GM20000 (cell line): Measurements from ENCODE around the gene CDK5.
"Not testable (repeated sequence)": the region's sequence is repeated elsewhere in the genome, so short reads cannot be mapped to it uniquely, and the experiment has no call there.

ENCODE experiments used
- DNase-seq: peaks from one replicate; pipeline ENCODE4 v3.0.0; 2012; ENCODE audit warnings: low spot score
- TF ChIP-seq, protein P1 (sequence below): IDR thresholded peaks from 2 replicates; pipeline ENCODE4 v1.5.1; 2012; ENCODE audit warnings: mild to moderate bottlenecking, control low read depth; ENCODE audit errors: extremely low read depth, missing control alignments

CDK5 gene

DNA sequence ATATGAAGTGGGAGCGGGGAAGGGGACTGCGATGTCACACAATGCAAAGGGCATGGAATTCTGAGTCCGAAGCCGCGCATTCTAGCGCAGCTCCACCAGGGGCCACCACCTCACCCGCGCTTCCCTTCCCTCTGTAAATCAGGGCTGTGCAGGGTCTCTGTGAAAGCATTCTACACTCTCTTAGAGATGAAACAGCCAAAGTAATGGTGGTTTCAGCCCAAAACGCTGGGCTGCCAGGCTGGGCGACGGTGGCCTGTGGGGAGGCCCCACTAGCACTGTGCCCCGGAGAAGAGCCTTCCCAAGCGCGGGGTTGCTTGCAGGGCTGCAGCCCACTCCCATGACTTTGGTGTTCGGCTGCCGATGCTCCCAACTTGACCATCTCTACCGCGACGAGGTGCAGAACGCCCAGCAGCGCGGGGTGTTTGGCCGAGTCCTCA is 44.8 kb downstream of the CDK5 start:
- peak; percentile 68 for DNase-seq
- TF ChIP-seq, protein P1, sequence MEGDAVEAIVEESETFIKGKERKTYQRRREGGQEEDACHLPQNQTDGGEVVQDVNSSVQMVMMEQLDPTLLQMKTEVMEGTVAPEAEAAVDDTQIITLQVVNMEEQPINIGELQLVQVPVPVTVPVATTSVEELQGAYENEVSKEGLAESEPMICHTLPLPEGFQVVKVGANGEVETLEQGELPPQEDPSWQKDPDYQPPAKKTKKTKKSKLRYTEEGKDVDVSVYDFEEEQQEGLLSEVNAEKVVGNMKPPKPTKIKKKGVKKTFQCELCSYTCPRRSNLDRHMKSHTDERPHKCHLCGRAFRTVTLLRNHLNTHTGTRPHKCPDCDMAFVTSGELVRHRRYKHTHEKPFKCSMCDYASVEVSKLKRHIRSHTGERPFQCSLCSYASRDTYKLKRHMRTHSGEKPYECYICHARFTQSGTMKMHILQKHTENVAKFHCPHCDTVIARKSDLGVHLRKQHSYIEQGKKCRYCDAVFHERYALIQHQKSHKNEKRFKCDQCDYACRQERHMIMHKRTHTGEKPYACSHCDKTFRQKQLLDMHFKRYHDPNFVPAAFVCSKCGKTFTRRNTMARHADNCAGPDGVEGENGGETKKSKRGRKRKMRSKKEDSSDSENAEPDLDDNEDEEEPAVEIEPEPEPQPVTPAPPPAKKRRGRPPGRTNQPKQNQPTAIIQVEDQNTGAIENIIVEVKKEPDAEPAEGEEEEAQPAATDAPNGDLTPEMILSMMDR = peak; percentile 41

DNA sequence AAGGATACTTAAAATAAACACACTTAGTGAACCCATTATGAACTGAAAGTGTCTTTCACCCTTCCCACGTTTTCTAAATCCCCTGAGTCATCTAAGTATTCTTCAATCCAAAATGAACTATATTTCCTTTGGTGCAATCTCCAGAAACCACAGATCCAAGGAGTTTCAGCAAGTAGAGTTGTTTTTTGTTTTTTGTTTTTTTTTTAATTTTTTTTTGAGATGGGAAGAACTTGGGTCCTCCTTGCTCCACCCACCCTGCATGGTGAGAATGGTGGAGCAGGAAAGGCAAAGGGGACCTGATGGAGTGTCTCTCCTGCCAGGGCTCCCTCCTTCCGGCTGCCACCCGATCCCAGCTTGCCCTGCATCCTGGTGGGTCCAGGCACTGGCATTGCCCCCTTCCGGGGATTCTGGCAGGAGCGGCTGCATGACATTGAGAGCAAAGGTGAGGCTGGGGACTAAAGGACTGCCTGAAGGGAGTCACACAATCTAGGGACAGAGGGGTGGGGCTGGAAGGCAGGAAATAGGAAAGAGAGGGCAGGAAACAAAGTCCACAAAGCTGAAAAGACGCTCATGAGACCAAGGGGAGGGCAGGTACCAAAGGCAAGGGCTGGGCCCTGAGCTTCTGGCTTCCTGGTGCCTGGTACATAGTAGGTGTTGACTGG is 45.5 kb downstream of the CDK5 start:
- no peak for DNase-seq
- TF ChIP-seq, protein P1 = no peak

DNA sequence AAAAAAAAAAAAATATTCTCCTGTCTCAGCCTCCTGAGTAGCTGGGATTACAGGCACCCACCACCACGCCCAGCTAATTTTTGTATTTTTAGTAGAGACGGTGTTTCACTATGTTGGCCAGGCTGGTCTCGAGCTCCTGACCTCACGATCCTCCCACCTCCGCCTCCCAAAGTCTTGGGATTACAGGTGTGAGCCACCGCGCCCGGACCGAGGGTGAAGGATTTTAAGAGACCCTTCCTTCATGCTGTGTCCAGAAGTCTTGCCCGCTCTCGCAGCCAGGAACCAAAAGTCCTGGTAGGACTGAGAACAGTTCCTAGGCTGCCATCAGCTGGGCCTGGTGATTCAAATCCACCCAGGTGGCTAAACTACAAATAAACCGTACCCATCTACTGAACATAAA is 46.1 kb downstream of the CDK5 start:
- not testable (repeated sequence) for DNase-seq

DNA sequence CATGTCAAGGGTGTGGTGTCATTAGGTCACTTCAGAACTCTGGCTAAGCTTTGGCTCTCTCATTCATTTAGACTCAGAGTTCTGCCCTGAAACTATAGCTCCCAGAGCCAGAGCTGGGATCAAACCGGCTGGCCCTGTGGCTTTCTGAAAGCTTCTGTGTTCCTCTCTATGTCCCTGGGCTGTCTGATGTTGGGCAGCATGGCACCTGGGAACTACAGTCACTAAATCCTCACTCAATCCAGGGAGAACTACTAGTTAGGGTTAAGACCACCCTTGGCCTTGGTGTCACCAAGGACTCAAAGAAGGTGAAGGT is 46.6 kb downstream of the CDK5 start:
- DNase-seq = no peak
- TF ChIP-seq, protein P1 = no peak

DNA sequence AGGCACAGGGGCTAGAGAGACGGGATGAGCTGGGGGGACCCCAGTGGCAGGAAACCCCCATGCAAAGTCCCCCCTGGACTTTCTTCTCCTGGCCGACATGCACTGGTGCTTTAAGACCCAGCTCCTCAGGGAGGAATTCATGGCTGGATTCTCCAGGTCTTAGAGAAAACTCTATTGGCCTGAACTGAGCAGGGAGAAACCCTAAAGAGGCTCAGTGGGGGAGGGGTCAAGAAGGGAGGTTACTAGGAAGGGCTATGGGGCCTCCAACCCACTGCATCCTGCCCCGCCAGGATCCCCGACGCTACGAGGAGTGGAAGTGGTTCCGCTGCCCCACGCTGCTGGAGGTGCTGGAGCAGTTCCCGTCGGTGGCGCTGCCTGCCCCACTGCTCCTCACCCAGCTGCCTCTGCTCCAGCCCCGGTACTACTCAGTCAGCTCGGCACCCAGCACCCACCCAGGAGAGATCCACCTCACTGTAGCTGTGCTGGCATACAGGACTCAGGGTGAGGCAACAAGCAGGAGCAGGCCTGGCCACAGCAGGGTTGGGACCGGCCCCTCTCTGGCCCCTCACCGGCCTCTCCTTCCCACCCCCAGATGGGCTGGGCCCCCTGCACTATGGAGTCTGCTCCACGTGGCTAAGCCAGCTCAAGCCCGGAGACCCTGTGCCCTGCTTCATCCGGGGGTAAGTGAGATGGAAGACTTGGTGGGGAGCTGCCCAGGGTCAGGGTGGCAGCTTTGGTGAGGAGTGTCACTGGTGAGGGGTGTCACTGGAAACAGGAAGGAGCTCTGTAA is 47.2 kb downstream of the CDK5 start:
- DNase-seq = no peak

DNA sequence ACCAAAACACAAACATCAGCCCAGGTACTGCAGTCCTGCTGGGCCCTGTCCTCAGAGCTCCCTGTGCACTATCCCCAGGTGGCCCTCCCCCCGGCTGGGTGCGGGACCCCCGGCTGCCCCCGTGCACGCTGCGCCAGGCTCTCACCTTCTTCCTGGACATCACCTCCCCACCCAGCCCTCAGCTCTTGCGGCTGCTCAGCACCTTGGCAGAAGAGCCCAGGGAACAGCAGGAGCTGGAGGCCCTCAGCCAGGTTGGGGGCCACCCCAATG is 47.7 kb downstream of the CDK5 start:
- TF ChIP-seq, protein P1 = no peak
- DNase-seq = no peak

More for the DNA sequence above, 47.2 kb downstream of the CDK5 start:
- TF ChIP-seq, protein P1 = no peak

DNA sequence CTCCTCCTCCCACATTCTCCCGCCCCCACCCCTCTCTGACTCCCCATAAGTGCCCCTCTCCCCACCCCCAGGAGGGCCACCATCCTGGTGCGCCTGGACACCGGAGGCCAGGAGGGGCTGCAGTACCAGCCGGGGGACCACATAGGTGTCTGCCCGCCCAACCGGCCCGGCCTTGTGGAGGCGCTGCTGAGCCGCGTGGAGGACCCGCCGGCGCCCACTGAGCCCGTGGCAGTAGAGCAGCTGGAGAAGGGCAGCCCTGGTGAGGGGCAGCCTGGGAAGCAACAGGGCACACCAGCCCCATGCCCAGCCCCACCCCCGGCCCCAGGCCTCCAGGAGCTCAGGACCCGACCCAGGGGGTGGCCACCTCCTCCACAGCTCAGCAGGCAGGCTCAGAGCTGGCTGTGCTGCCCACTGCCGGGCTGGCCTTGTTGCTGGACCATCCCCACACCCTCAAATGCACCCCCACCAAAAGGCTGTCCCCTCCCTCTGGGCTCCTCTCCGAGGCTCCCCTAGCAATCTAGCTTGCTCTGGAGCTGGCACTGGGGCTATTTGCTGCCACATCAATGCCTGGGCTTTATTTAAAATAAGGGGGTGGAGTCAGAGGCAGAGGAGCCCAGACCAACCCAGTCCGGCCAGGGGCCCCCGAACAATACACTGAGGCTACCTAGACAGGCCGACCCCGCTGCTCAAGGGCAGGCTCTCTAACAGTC is 48.2 kb downstream of the CDK5 start:
- TF ChIP-seq, protein P1 = no peak
- DNase-seq = no peak
